K562 (cell line): ENCODE data around the gene SLC2A8. TPM values are rescaled to one million over a fixed set of nuclear protein-coding genes. Genes with fewer than 3 reads are reported as not detected.
A peak's percentile ranks its signal among the peaks of the same experiment; 100 is the strongest.

Experiments
- CEBPB ChIP-seq: fragments of 450-650 bp; IDR thresholded peaks from 2 replicates; pipeline ENCODE4 v1.6.1; 2016; ENCODE audit warnings: missing genetic modification characterization, missing compliant biosample characterization
- ESRRA ChIP-seq: fragments of 450-650 bp; IDR thresholded peaks from 2 replicates; pipeline ENCODE4 v1.6.1; 2014; ENCODE audit warnings: low read depth, mild to moderate bottlenecking, moderate library complexity, borderline replicate concordance
- PCBP1 ChIP-seq: fragments of 200-400 bp; formaldehyde crosslinking; IDR thresholded peaks from 2 replicates; pipeline ENCODE4 v1.6.1; 2018; ENCODE audit warnings: mild to moderate bottlenecking, low read depth, low read length; ENCODE audit not compliant: poor library complexity, severe bottlenecking
- RFX1 ChIP-seq: fragments of 450-650 bp; IDR thresholded peaks from 2 replicates; pipeline ENCODE4 v1.6.1; 2016; ENCODE audit warnings: mild to moderate bottlenecking, moderate library complexity
- TAF9B ChIP-seq: fragments of 450-650 bp; IDR thresholded peaks from 2 replicates; pipeline ENCODE4 v1.6.1; 2018; ENCODE audit warnings: mild to moderate bottlenecking; ENCODE audit not compliant: partially characterized antibody
- ZFX ChIP-seq: sonication (generic); formaldehyde crosslinking; IDR thresholded peaks from 2 replicates; pipeline ENCODE4 v1.8.0; 2022; ENCODE audit warnings: mild to moderate bottlenecking, missing genetic modification reagents, moderate library complexity
- polyA plus RNA-seq, 8 experiments: library from polyadenylated mRNA; depleted of rRNA in 4 of 8; stranded (reverse) in 5 of 8; unstranded in 3 of 8; fragments of >200 nt; fragmentation: Nextera tagmentation in 2 of 8; fragmentation: Illumina TruSeq in 1 of 8; extraction: Ambion mirVana in 2 of 8; extraction: Trizol in 1 of 8; gene quantifications; 2 replicates each; pipeline versions ENCODE4 v1.2.1 to v1.2.3, GENCODE V29; 2011 to 2014; ENCODE audit warnings: inconsistent platforms in 1 of 8, missing spikeins in 1 of 8
- total RNA-seq, 7 experiments: library from RNA; depleted of rRNA in 6 of 7; stranded (reverse); fragments of >200 nt in 6 of 7; fragmentation: Illumina TruSeq in 2 of 7; extraction: Trizol in 2 of 7; gene quantifications; 2 replicates each; pipeline versions ENCODE4 v1.2.1 to v1.2.3, GENCODE V29; 2011 to 2021; ENCODE audit warnings: low replicate concordance in 1 of 7
- TF ChIP-seq, protein P1 (sequence below): fragments of 250-450 bp; sonication (Bioruptor Pico); IDR thresholded peaks from 2 replicates; pipeline ENCODE4 v1.5.1; 2021; ENCODE audit warnings: mild to moderate bottlenecking
- TF ChIP-seq, protein P2 (sequence below), 2 experiments: fragments of 450-650 bp; IDR thresholded peaks; 2 replicates each; pipeline ENCODE4 v1.6.1; 2016; ENCODE audit warnings: mild to moderate bottlenecking in 2 of 2, borderline replicate concordance in 1 of 2, low read depth in 1 of 2, moderate library complexity in 1 of 2
- TF ChIP-seq, protein P3 (sequence below): fragments of 450-650 bp; formaldehyde crosslinking; conservative IDR thresholded peaks from 2 replicates; pipeline ENCODE4 v1.4.0; 2022; ENCODE audit warnings: mild to moderate bottlenecking, missing genetic modification characterization
- TF ChIP-seq, protein P4 (sequence below): sonication (generic); formaldehyde crosslinking; IDR thresholded peaks from 2 replicates; pipeline ENCODE4 v1.8.1; 2023; ENCODE audit warnings: mild to moderate bottlenecking, missing genetic modification reagents
- TF ChIP-seq, protein P5 (sequence below): conservative IDR thresholded peaks from 2 replicates; pipeline ENCODE4 v1.6.1; 2011; ENCODE audit warnings: low read depth, mild to moderate bottlenecking, low read length; ENCODE audit not compliant: control insufficient read depth

SLC2A8 gene
- total and polyA plus RNA-seq, 9 of the 15 experiments (the other 6 are each of a cell fraction or from before 2014, with no cell fraction given): 0.13 to 12.9 (median 5.2) TPM

DNA sequence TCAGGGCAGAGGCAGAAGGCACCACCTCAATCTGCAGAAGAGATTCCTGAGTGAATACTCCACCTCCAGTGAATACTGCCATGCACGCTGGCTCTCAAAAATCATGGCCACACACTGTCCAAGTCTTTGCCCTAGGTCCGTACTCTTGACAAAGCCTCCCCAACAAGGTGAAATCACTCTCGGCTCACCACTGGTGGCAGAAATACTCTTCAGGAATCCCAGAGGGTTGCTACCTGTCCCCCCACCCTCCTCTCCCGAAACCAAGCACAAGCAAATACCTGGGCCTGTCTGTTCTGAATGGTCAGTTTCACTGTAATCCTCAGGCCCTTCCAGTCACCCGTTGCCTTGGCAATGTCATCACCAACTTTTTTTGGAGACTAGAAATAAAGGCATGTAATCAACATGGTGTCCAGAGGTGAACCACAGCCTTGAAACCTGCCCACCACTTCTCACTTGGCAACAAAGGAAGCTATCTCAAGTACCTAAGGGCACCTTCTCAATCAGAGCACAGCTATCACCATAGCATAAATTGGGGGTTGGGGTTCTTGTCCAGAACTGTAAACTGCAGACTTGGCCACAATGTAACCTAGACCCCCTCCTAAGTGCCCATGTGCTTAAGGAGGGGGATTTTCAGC lies 52.5 kb downstream of the SLC2A8 start (continued):
- TF ChIP-seq, protein P1, sequence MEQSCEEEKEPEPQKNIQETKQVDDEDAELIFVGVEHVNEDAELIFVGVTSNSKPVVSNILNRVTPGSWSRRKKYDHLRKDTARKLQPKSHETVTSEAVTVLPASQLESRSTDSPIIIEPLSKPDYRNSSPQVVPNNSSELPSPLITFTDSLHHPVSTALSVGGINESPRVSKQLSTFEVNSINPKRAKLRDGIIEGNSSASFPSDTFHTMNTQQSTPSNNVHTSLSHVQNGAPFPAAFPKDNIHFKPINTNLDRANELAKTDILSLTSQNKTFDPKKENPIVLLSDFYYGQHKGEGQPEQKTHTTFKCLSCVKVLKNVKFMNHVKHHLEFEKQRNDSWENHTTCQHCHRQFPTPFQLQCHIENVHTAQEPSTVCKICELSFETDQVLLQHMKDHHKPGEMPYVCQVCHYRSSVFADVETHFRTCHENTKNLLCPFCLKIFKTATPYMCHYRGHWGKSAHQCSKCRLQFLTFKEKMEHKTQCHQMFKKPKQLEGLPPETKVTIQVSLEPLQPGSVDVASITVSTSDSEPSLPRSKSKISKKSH (CRISPR knock-in tag): no peak
- no peak for TF ChIP-seq ZFX (CRISPR knock-in tag)
- no peak for TF ChIP-seq TAF9B
- no peak for TF ChIP-seq CEBPB (tag)
- TF ChIP-seq, protein P2, sequence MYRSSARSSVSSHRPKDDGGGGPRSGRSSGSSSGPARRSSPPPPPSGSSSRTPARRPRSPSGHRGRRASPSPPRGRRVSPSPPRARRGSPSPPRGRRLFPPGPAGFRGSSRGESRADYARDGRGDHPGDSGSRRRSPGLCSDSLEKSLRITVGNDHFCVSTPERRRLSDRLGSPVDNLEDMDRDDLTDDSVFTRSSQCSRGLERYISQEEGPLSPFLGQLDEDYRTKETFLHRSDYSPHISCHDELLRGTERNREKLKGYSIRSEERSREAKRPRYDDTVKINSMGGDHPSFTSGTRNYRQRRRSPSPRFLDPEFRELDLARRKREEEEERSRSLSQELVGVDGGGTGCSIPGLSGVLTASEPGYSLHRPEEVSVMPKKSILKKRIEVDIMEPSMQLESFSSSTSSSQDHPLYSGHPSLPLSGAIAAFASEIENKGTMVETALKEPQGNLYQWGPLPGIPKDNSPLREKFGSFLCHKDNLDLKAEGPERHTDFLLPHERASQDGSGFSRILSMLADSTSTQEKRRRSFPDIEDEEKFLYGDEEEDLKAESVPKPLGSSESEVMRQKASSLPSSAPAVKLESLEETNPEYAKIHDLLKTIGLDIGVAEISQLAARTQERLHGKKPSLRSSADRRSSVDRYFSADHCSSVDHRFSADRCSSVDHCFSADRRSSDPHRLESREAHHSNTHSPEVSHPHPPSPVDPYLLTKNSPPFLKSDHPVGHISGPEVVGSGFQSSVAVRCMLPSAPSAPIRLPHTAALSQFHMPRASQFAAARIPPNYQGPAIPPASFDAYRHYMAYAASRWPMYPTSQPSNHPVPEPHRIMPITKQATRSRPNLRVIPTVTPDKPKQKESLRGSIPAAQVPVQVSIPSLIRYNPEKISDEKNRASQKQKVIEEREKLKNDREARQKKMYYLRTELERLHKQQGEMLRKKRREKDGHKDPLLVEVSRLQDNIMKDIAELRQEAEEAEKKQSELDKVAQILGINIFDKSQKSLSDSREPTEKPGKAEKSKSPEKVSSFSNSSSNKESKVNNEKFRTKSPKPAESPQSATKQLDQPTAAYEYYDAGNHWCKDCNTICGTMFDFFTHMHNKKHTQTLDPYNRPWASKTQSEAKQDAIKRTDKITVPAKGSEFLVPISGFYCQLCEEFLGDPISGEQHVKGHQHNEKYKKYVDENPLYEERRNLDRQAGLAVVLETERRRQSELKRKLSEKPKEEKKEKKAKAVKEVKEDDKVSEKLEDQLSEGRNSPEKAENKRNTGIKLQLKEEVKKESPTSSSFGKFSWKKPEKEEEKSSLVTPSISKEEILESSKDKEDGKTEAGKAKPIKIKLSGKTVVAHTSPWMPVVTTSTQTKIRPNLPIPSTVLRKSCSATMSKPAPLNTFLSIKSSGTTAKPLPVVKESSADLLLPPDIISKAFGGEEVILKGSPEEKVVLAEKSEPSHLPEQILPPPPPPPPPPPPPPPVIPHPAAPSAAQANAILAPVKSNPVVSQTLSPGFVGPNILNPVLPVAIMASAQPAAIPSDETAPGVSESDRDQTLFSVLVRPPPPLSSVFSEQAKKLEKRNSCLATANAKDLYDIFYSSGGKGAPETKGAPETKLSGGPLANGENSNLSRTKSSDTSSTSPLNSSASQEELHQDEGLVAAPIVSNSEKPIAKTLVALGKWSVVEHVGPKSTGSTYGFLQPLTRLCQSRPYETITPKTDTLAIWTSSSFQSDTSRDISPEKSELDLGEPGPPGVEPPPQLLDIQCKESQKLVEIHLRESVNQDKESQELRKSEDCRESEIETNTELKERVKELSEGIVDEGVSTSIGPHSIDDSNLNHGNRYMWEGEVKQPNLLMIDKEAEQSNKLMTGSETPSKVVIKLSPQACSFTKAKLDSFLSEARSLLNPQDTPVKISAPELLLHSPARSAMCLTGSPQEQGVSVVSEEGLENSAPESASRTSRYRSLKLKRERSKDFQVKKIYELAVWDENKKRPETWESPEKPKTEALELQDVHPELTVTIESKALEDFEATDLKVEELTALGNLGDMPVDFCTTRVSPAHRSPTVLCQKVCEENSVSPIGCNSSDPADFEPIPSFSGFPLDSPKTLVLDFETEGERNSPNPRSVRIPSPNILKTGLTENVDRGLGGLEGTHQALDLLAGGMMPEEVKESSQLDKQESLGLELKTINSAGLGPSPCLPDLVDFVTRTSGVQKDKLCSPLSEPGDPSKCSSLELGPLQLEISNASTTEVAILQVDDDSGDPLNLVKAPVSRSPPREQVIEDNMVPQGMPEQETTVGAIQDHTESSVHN (IDR thresholded peaks at IDR 0.05; ENCODE audit: borderline replicate concordance in 1 of 2, low read depth in 1 of 2): no peak
- TF ChIP-seq, protein P3, sequence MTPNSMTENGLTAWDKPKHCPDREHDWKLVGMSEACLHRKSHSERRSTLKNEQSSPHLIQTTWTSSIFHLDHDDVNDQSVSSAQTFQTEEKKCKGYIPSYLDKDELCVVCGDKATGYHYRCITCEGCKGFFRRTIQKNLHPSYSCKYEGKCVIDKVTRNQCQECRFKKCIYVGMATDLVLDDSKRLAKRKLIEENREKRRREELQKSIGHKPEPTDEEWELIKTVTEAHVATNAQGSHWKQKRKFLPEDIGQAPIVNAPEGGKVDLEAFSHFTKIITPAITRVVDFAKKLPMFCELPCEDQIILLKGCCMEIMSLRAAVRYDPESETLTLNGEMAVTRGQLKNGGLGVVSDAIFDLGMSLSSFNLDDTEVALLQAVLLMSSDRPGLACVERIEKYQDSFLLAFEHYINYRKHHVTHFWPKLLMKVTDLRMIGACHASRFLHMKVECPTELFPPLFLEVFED (CRISPR knock-in tag): 0 out of 2 replicates have a peak, but pooled peaks have one; percentile 46
- no peak for TF ChIP-seq PCBP1
- TF ChIP-seq, protein P4, sequence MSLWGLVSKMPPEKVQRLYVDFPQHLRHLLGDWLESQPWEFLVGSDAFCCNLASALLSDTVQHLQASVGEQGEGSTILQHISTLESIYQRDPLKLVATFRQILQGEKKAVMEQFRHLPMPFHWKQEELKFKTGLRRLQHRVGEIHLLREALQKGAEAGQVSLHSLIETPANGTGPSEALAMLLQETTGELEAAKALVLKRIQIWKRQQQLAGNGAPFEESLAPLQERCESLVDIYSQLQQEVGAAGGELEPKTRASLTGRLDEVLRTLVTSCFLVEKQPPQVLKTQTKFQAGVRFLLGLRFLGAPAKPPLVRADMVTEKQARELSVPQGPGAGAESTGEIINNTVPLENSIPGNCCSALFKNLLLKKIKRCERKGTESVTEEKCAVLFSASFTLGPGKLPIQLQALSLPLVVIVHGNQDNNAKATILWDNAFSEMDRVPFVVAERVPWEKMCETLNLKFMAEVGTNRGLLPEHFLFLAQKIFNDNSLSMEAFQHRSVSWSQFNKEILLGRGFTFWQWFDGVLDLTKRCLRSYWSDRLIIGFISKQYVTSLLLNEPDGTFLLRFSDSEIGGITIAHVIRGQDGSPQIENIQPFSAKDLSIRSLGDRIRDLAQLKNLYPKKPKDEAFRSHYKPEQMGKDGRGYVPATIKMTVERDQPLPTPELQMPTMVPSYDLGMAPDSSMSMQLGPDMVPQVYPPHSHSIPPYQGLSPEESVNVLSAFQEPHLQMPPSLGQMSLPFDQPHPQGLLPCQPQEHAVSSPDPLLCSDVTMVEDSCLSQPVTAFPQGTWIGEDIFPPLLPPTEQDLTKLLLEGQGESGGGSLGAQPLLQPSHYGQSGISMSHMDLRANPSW: no peak
- TF ChIP-seq RFX1: peak; percentile 60
- TF ChIP-seq ESRRA: no peak
- TF ChIP-seq, protein P5, sequence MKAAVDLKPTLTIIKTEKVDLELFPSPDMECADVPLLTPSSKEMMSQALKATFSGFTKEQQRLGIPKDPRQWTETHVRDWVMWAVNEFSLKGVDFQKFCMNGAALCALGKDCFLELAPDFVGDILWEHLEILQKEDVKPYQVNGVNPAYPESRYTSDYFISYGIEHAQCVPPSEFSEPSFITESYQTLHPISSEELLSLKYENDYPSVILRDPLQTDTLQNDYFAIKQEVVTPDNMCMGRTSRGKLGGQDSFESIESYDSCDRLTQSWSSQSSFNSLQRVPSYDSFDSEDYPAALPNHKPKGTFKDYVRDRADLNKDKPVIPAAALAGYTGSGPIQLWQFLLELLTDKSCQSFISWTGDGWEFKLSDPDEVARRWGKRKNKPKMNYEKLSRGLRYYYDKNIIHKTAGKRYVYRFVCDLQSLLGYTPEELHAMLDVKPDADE: no peak
